Keratinocyte (primary cell): ENCODE data around the gene PLGRKT. TPM values are rescaled to one million over a fixed set of nuclear protein-coding genes. Genes with fewer than 3 reads are reported as not detected.

Experiments used
- DNase-seq: peaks from one replicate; pipeline ENCODE4 v3.0.0-alpha.2; 2011; ENCODE audit warnings: low read depth, missing footprints, low spot score
- FAIRE-seq: peaks from 2 replicates; lab custom pipeline; 2011; peaks lifted over from hg19 to GRCh38; lab: Jason Lieb, UNC
- H2AFZ ChIP-seq: 2 replicates; pipeline ENCODE4 v1.6.0; 2012; ENCODE audit warnings: low read length, control low read depth, inconsistent platforms; ENCODE audit not compliant: control insufficient read depth
- H3K27ac ChIP-seq: 2 replicates; pipeline ENCODE4 v1.5.1; 2011; ENCODE audit warnings: low read length; ENCODE audit not compliant: control insufficient read depth, insufficient read depth
- H3K27me3 ChIP-seq: 3 replicates; pipeline ENCODE4 v1.6.0; 2011; ENCODE audit warnings: low read length; ENCODE audit not compliant: control insufficient read depth, insufficient read depth; ENCODE audit errors: extremely low read depth
- H3K36me3 ChIP-seq, 2 experiments: 2 replicates in 1 of 2; 3 replicates in 1 of 2; pipeline ENCODE4 v1.5.1; 2011; ENCODE audit warnings: low read length in 2 of 2, mild to moderate bottlenecking in 1 of 2; ENCODE audit not compliant: control insufficient read depth in 2 of 2, insufficient read depth in 2 of 2; ENCODE audit errors: extremely low read depth in 1 of 2
- H3K4me1 ChIP-seq: 3 replicates; pipeline ENCODE4 v1.5.1; 2011; ENCODE audit warnings: low read length; ENCODE audit not compliant: control insufficient read depth, insufficient read depth; ENCODE audit errors: extremely low read depth
- H3K4me2 ChIP-seq: 3 replicates; pipeline ENCODE4 v1.6.0; 2011; ENCODE audit warnings: low read depth, low read length; ENCODE audit not compliant: control insufficient read depth, insufficient read depth; ENCODE audit errors: extremely low read depth
- H3K4me3 ChIP-seq, 3 experiments: fragments of 200-600 bp in 1 of 3; sonication (generic) in 1 of 3; 2 replicates in 2 of 3; 3 replicates in 1 of 3; pipeline ENCODE4 v1.5.1; 2011 to 2016; ENCODE audit warnings: low read length in 3 of 3, mild to moderate bottlenecking in 3 of 3, control low read depth in 2 of 3, inconsistent platforms in 1 of 3, low read depth in 1 of 3, mixed read lengths in 1 of 3, mixed run types in 1 of 3, moderate library complexity in 1 of 3; ENCODE audit not compliant: control insufficient read depth in 2 of 3, insufficient read depth in 2 of 3; ENCODE audit errors: extremely low read depth in 1 of 3
- H3K79me2 ChIP-seq: 2 replicates; pipeline ENCODE4 v1.6.0; 2012; ENCODE audit warnings: low read length; ENCODE audit not compliant: control insufficient read depth, insufficient read depth
- H3K9ac ChIP-seq: 3 replicates; pipeline ENCODE4 v1.6.0; 2011; ENCODE audit warnings: low read length; ENCODE audit not compliant: control insufficient read depth, insufficient read depth; ENCODE audit errors: extremely low read depth
- H3K9me1 ChIP-seq: 3 replicates; pipeline ENCODE4 v1.6.0; 2011; ENCODE audit warnings: low read length; ENCODE audit not compliant: control insufficient read depth, insufficient read depth; ENCODE audit errors: extremely low read depth
- H3K9me3 ChIP-seq: 2 replicates; pipeline ENCODE4 v1.5.1; 2012; ENCODE audit warnings: low read depth, low read length; ENCODE audit not compliant: control insufficient read depth
- H4K20me1 ChIP-seq: 3 replicates; pipeline ENCODE4 v1.6.0; 2011; ENCODE audit warnings: low read length; ENCODE audit not compliant: control insufficient read depth, insufficient read depth; ENCODE audit errors: extremely low read depth
- CTCF ChIP-seq, 3 experiments: IDR thresholded peaks in 1 of 3; conservative IDR thresholded peaks in 1 of 3; optimal IDR thresholded peaks in 1 of 3; 2 replicates in 2 of 3; 3 replicates in 1 of 3; pipeline versions ENCODE3 to v1.5.1; 2011; ENCODE audit warnings: low read length in 3 of 3, mild to moderate bottlenecking in 3 of 3, moderate library complexity in 2 of 3, control low read depth in 1 of 3, inconsistent platforms in 1 of 3; ENCODE audit not compliant: insufficient read depth in 2 of 3; ENCODE audit errors: extremely low read depth in 1 of 3
- EZH2 ChIP-seq: IDR thresholded peaks from one replicate; pipeline ENCODE4 v1.6.1; 2012; ENCODE audit warnings: inconsistent platforms, mild to moderate bottlenecking, low read length, moderate library complexity
- dilution Hi-C: fragments of 300-500 bp; cut with MboI; formaldehyde crosslinking; loops from one replicate; pipeline ENCODE4 v1.7.0; 2020; ENCODE audit warnings: low sequenced_read_pairs; ENCODE audit not compliant: extremely low pct_ligation_motif_present
- polyA plus RNA-seq, 5 experiments: library from polyadenylated mRNA; depleted of rRNA in 3 of 5; stranded (reverse) in 3 of 5; stranded (forward) in 1 of 5; unstranded in 1 of 5; fragments of >200 nt; gene quantifications; 1 replicate in 1 of 5; 2 replicates in 3 of 5; 3 replicates in 1 of 5; pipeline versions ENCODE4 v1.2.1 to v1.2.3, GENCODE V29; 2011 to 2012; ENCODE audit warnings: missing spikeins in 2 of 5, low read depth in 1 of 5, low replicate concordance in 1 of 5

The PLGRKT gene
- polyA plus RNA-seq, 1 donor (not counting 4 experiments of a cell fraction or from before 2014, with no cell fraction given), result 35.2 TPM

- TF ChIP-seq EZH2, result no peak
- TF ChIP-seq CTCF (optimal IDR thresholded peaks at IDR 0.05 in 1 of 3, IDR thresholded peaks at IDR 0.05 in 1 of 3, conservative IDR thresholded peaks at IDR 0.05 in 1 of 3; ENCODE audit: extremely low read depth in 1 of 3, insufficient read depth in 2 of 3, low read length in 3 of 3), result no peak
- no peaks in the 10 kb centered on the region for H3K9me3 ChIP-seq
- peaks cover 3 to 6% of the 10 kb centered on the region in 2 experiments for H3K36me3 ChIP-seq
- FAIRE-seq, result no peak
- H3K79me2 ChIP-seq, result peaks cover 84% of the 10 kb centered on the region
- dilution Hi-C loops, result no loop called here
- no peaks in the 10 kb centered on the region for H3K27me3 ChIP-seq
- peaks cover 52% of the 10 kb centered on the region for H3K4me1 ChIP-seq
- peak overlapping the region in 2 of 3 experiments; percentile 56 to 70 for H3K4me3 ChIP-seq
- H3K9me1 ChIP-seq, result no peaks in the 10 kb centered on the region
- peak overlapping the region; percentile 99 for H3K4me2 ChIP-seq
- no peaks in the 10 kb centered on the region for H4K20me1 ChIP-seq
- no peak overlapping the region for H2AFZ ChIP-seq
- peak overlapping the region; percentile 50 for H3K27ac ChIP-seq
- no peak for DNase-seq
- H3K9ac ChIP-seq, result peak overlapping the region; percentile 13
Measured at GRCh38 chr9:5453004-5453403, 15.3 kb upstream of the PLGRKT start.

DNA sequence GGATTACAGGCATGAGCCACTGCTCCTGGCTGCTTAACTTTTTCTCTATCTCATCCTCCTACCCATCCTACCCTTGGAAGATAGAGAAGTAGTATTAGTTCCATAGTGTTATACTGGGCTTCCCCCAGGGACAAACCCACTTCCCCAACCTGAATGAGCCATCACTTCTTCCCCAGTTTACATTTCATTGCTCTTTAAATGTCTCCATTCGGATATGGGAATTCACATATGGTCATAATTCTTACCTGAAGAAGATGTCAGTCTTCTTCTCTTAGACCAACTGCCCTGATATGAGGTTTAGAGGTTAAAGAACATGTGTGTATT, 14.5 kb upstream of the PLGRKT start:
- DNase-seq (no peak), FAIRE-seq (no peak)
- Histone ChIP-seq H3K4me3 (peak overlapping the region; percentile 10 to 53 (median 53)), H4K20me1 (no peaks in the 10 kb centered on the region), H3K27me3 (no peaks in the 10 kb centered on the region), H3K9me1 (no peaks in the 10 kb centered on the region), H3K36me3 (peaks cover 2 to 3% of the 10 kb centered on the region in 2 experiments), H3K27ac (no peak overlapping the region), H2AFZ (no peak overlapping the region), H3K9ac (no peak overlapping the region), H3K79me2 (peaks cover 76% of the 10 kb centered on the region), H3K4me1 (peaks cover 60% of the 10 kb centered on the region), H3K4me2 (peak overlapping the region; percentile 99), H3K9me3 (no peaks in the 10 kb centered on the region)
- no peak for TF ChIP-seq EZH2
- dilution Hi-C loops, result no loop called here
